ENCODE results near the gene COA8.

COA8 gene

GRCh38 chr14:103576371-103577024 lies 13.7 kb downstream of the COA8 start:
- no peak overlapping the region for H3K23ac ChIP-seq (ENCODE audit: low read length in 2 of 2)
- H3K4me1 ChIP-seq (ENCODE audit: control insufficient read depth, insufficient read depth, low read depth, low read length) = peaks cover 5% of the 10 kb centered on the region
- peak; percentile 89 for DNase-seq
- H3K27me3 ChIP-seq (ENCODE audit: control insufficient read depth in 1 of 2, insufficient read depth in 1 of 2, low read length in 2 of 2) = no peaks in the 10 kb centered on the region
- H3K18ac ChIP-seq (ENCODE audit: low read depth in 1 of 2, low read length in 2 of 2) = peak overlapping the region in 1 of 2 experiments; percentile 7
- no peak overlapping the region for H4K8ac ChIP-seq (ENCODE audit: low read length)
- no peak overlapping the region for H2AFZ ChIP-seq (ENCODE audit: low read depth, low read length)
- H3K79me1 ChIP-seq (replicated peaks; ENCODE audit: low read length, poor library complexity, severe bottlenecking) = peaks cover 34% of the 10 kb centered on the region
- no peak overlapping the region for H2AK5ac ChIP-seq (ENCODE audit: low read length, severe bottlenecking)
- H4K91ac ChIP-seq (ENCODE audit: low read length) = no peak overlapping the region
- no peaks in the 10 kb centered on the region for H3K9me3 ChIP-seq (ENCODE audit: control insufficient read depth, low read length)
- no peak overlapping the region for H3K4me2 ChIP-seq (ENCODE audit: low read length, poor library complexity, severe bottlenecking)
- H3K9ac ChIP-seq (ENCODE audit: low read length) = peak overlapping the region; percentile 92
- H3K4ac ChIP-seq (ENCODE audit: low read depth in 1 of 2, low read length in 2 of 2) = no peak overlapping the region
- no peak overlapping the region for H2BK15ac ChIP-seq (ENCODE audit: low read depth, poor library complexity, severe bottlenecking)
- peak overlapping the region in 1 of 2 experiments; percentile 67 for H3K4me3 ChIP-seq (ENCODE audit: insufficient read depth in 1 of 2, low read depth in 1 of 2, low read length in 2 of 2)
- no peak overlapping the region for H2BK5ac ChIP-seq (ENCODE audit: low read depth, low read length, poor library complexity, severe bottlenecking)
- H3K27ac ChIP-seq (ENCODE audit: low read length, poor library complexity, severe bottlenecking) = peak overlapping the region; percentile 3
- H2BK12ac ChIP-seq (ENCODE audit: low read length in 2 of 2) = no peak overlapping the region
- peaks cover 48 to 55% of the 10 kb centered on the region in 2 experiments for H3K36me3 ChIP-seq (ENCODE audit: control insufficient read depth in 1 of 2, insufficient read depth in 2 of 2, low read depth in 1 of 2, low read length in 2 of 2)
- H2BK120ac ChIP-seq (ENCODE audit: low read depth, low read length) = no peak overlapping the region
- H3K14ac ChIP-seq (ENCODE audit: low read length in 2 of 2) = no peak overlapping the region
- 43% methylated on average over 6 of the region's 9 CpGs for WGBS

GRCh38 chr14:103578401-103579075 lies 15.8 kb downstream of the COA8 start:
- H3K14ac ChIP-seq (ENCODE audit: low read length in 2 of 2) = peak overlapping the region in 1 of 2 experiments; percentile 23
- no peak overlapping the region for H2BK120ac ChIP-seq (ENCODE audit: low read depth, low read length)
- H3K79me1 ChIP-seq (replicated peaks; ENCODE audit: low read length, poor library complexity, severe bottlenecking) = peaks cover 42% of the 10 kb centered on the region
- H3K4me1 ChIP-seq (ENCODE audit: control insufficient read depth, insufficient read depth, low read depth, low read length) = peaks cover 5% of the 10 kb centered on the region
- no peak overlapping the region for H2BK15ac ChIP-seq (ENCODE audit: low read depth, poor library complexity, severe bottlenecking)
- no peak overlapping the region for H3K27ac ChIP-seq (ENCODE audit: low read length, poor library complexity, severe bottlenecking)
- H2BK5ac ChIP-seq (ENCODE audit: low read depth, low read length, poor library complexity, severe bottlenecking) = no peak overlapping the region
- no peak overlapping the region for H4K91ac ChIP-seq (ENCODE audit: low read length)
- H3K4ac ChIP-seq (ENCODE audit: low read depth in 1 of 2, low read length in 2 of 2) = peak overlapping the region in 1 of 2 experiments; percentile 61
- peak overlapping the region; percentile 16 to 26 for H3K18ac ChIP-seq (ENCODE audit: low read depth in 1 of 2, low read length in 2 of 2)
- peak overlapping the region in 1 of 2 experiments; percentile 40 for H2BK12ac ChIP-seq (ENCODE audit: low read length in 2 of 2)
- H3K4me2 ChIP-seq (ENCODE audit: low read length, poor library complexity, severe bottlenecking) = no peak overlapping the region
- no peak overlapping the region for H2AK5ac ChIP-seq (ENCODE audit: low read length, severe bottlenecking)
- H3K9ac ChIP-seq (ENCODE audit: low read length) = no peak overlapping the region
- 96% methylated on average over 12 of the region's 12 CpGs for WGBS
- no peak overlapping the region for H3K23ac ChIP-seq (ENCODE audit: low read length in 2 of 2)
- H2AFZ ChIP-seq (ENCODE audit: low read depth, low read length) = no peak overlapping the region
- H3K4me3 ChIP-seq (ENCODE audit: insufficient read depth in 1 of 2, low read depth in 1 of 2, low read length in 2 of 2) = no peak overlapping the region
- H4K8ac ChIP-seq (ENCODE audit: low read length) = no peak overlapping the region
- no peaks in the 10 kb centered on the region for H3K27me3 ChIP-seq (ENCODE audit: control insufficient read depth in 1 of 2, insufficient read depth in 1 of 2, low read length in 2 of 2)
- no peaks in the 10 kb centered on the region for H3K9me3 ChIP-seq (ENCODE audit: control insufficient read depth, low read length)
- peak; percentile 6 for DNase-seq
- peaks cover 50 to 52% of the 10 kb centered on the region in 2 experiments for H3K36me3 ChIP-seq (ENCODE audit: control insufficient read depth in 1 of 2, insufficient read depth in 2 of 2, low read depth in 1 of 2, low read length in 2 of 2)

GRCh38 chr14:103581206-103581605 lies 18.4 kb downstream of the COA8 start:
- Histone ChIP-seq H2BK12ac (ENCODE audit: low read length in 2 of 2) (no peak overlapping the region), H3K27ac (ENCODE audit: low read length, poor library complexity, severe bottlenecking) (no peak overlapping the region), H4K91ac (ENCODE audit: low read length) (no peak overlapping the region), H3K4ac (ENCODE audit: low read depth in 1 of 2, low read length in 2 of 2) (no peak overlapping the region), H3K4me3 (ENCODE audit: insufficient read depth in 1 of 2, low read depth in 1 of 2, low read length in 2 of 2) (no peak overlapping the region), H3K4me1 (ENCODE audit: control insufficient read depth, insufficient read depth, low read depth, low read length) (peaks cover 3% of the 10 kb centered on the region), H2BK5ac (ENCODE audit: low read depth, low read length, poor library complexity, severe bottlenecking) (no peak overlapping the region), H2AFZ (ENCODE audit: low read depth, low read length) (no peak overlapping the region), H4K8ac (ENCODE audit: low read length) (no peak overlapping the region), H3K27me3 (ENCODE audit: control insufficient read depth in 1 of 2, insufficient read depth in 1 of 2, low read length in 2 of 2) (no peaks in the 10 kb centered on the region), H3K9ac (ENCODE audit: low read length) (no peak overlapping the region), H3K23ac (ENCODE audit: low read length in 2 of 2) (no peak overlapping the region), H2BK120ac (ENCODE audit: low read depth, low read length) (no peak overlapping the region), H2BK15ac (ENCODE audit: low read depth, poor library complexity, severe bottlenecking) (no peak overlapping the region), H3K9me3 (ENCODE audit: control insufficient read depth, low read length) (no peaks in the 10 kb centered on the region), H3K4me2 (ENCODE audit: low read length, poor library complexity, severe bottlenecking) (no peak overlapping the region), H3K18ac (ENCODE audit: low read depth in 1 of 2, low read length in 2 of 2) (no peak overlapping the region), H3K79me1 (replicated peaks; ENCODE audit: low read length, poor library complexity, severe bottlenecking) (peaks cover 38% of the 10 kb centered on the region), H3K36me3 (ENCODE audit: control insufficient read depth in 1 of 2, insufficient read depth in 2 of 2, low read depth in 1 of 2, low read length in 2 of 2) (peaks cover 40% of the 10 kb centered on the region in 2 experiments), H3K14ac (ENCODE audit: low read length in 2 of 2) (no peak overlapping the region), H2AK5ac (ENCODE audit: low read length, severe bottlenecking) (no peak overlapping the region)
- 97% methylated on average over 11 of the region's 11 CpGs for WGBS
- DNase-seq = no peak

DNA sequence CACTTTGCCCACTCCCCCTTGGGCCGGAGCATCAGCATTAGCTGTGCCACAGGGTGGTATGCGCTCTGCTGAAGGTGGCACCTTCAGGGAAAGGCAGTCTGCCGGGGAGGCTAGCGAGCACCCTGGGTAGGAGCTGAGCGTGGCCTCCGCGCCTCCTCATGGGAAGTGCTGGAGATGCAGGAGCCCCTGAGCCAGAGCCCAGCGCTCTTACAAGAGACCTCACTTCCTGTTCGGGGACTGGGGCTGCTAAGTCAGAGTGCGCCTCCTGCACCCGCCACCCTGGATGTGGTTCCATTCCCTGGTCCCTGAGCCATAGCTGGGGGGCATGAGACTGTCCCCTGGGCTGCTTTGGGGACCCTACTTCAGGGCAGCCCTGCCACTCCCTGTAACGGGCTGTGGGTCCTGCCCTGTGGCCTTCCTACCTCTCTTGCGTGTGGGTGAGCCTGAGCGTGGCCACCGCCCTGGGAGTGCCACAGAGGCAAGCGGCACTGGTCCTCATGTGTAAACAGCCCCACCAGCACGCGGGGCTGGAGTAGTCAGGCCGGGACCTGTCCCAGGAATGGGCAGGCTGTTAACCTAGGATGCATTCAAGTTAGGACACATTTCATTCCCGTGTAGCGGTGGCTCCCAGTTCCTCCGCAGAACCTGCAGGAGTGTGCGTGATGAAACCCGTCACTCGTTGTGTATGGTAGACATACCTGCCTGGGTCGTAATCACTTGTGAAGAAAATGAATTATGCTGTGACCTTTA lies 19.4 kb downstream of the COA8 start:
- Histone ChIP-seq H2BK5ac (ENCODE audit: low read depth, low read length, poor library complexity, severe bottlenecking) (no peak overlapping the region), H3K4ac (ENCODE audit: low read depth in 1 of 2, low read length in 2 of 2) (no peak overlapping the region), H3K4me3 (ENCODE audit: insufficient read depth in 1 of 2, low read depth in 1 of 2, low read length in 2 of 2) (no peak overlapping the region), H3K4me1 (ENCODE audit: control insufficient read depth, insufficient read depth, low read depth, low read length) (peaks cover under 1% of the 10 kb centered on the region), H2BK15ac (ENCODE audit: low read depth, poor library complexity, severe bottlenecking) (no peak overlapping the region), H4K8ac (ENCODE audit: low read length) (no peak overlapping the region), H3K79me1 (replicated peaks; ENCODE audit: low read length, poor library complexity, severe bottlenecking) (peaks cover 38% of the 10 kb centered on the region), H3K27me3 (ENCODE audit: control insufficient read depth in 1 of 2, insufficient read depth in 1 of 2, low read length in 2 of 2) (no peaks in the 10 kb centered on the region), H3K9me3 (ENCODE audit: control insufficient read depth, low read length) (no peaks in the 10 kb centered on the region), H2AFZ (ENCODE audit: low read depth, low read length) (no peak overlapping the region), H3K36me3 (ENCODE audit: control insufficient read depth in 1 of 2, insufficient read depth in 2 of 2, low read depth in 1 of 2, low read length in 2 of 2) (peaks cover 39 to 40% of the 10 kb centered on the region in 2 experiments), H3K9ac (ENCODE audit: low read length) (no peak overlapping the region), H3K4me2 (ENCODE audit: low read length, poor library complexity, severe bottlenecking) (no peak overlapping the region), H3K18ac (ENCODE audit: low read depth in 1 of 2, low read length in 2 of 2) (peak overlapping the region in 1 of 2 experiments; percentile 18), H2BK12ac (ENCODE audit: low read length in 2 of 2) (no peak overlapping the region), H3K23ac (ENCODE audit: low read length in 2 of 2) (no peak overlapping the region), H3K27ac (ENCODE audit: low read length, poor library complexity, severe bottlenecking) (no peak overlapping the region), H4K91ac (ENCODE audit: low read length) (no peak overlapping the region), H2AK5ac (ENCODE audit: low read length, severe bottlenecking) (no peak overlapping the region), H3K14ac (ENCODE audit: low read length in 2 of 2) (no peak overlapping the region), H2BK120ac (ENCODE audit: low read depth, low read length) (no peak overlapping the region)
- WGBS = 93% methylated on average over 26 of the region's 26 CpGs
- DNase-seq = no peak

Data from mesenchymal stem cell (in vitro differentiated cells and primary cell).